ENCODE measurements around the gene FAM135A. TPM values are rescaled to one million over a fixed set of nuclear protein-coding genes. Genes with fewer than 3 reads are reported as not detected.

Gene FAM135A
- 19.8 and 21.0 TPM in 2 replicates for total RNA-seq

DNA sequence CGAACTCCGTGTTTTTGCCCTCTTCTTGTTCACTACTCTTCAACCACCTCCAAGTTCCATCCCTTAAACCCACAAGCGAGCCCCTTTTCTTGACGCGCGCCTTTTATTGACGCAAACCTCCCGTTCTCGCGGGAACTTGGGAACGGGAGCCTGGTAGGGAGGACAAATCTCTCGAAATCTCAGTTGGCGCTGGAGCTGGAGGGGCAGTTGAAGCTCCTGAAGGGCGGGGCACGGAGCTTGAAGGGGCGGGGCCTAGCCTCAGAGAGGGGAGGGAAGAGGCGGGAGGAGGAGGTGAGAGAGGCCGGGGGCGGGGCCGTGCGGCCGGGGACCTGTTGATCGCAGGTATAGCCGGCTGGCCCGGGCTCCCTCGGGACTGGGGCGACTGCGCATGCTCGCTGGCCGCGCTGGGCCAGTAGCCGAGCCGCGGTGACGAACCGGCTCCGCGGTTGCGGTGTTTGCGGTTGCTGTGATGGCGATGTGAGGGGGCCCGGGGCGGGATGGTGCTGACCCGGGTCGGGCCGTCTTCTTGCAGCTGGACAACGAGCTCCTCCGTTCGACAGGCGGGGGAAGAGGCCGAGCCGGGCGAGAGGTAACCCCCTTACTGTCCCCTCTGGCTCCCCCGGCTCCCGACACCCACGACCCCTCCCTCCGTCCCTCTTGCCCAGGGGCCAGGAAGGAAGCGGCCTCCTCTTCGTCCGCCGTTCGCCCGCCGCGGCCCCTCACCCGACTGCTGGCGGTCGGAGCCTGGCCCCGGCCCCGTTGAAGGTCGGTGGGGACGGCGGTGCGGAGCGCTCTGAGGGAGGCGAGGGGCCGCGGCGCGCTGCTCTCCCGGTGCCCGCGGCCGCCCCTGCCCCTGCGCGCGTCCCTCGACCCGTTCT is at the start of gene FAM135A:
FAM135A (plus strand) TSS at position 395 of the 878 bp plus-strand sequence. CDS start 14,835 bp downstream, outside the sequence.
- peak; percentile 91 for DNase-seq (ENCODE audit: low read depth)
- TF ChIP-seq, protein P1, sequence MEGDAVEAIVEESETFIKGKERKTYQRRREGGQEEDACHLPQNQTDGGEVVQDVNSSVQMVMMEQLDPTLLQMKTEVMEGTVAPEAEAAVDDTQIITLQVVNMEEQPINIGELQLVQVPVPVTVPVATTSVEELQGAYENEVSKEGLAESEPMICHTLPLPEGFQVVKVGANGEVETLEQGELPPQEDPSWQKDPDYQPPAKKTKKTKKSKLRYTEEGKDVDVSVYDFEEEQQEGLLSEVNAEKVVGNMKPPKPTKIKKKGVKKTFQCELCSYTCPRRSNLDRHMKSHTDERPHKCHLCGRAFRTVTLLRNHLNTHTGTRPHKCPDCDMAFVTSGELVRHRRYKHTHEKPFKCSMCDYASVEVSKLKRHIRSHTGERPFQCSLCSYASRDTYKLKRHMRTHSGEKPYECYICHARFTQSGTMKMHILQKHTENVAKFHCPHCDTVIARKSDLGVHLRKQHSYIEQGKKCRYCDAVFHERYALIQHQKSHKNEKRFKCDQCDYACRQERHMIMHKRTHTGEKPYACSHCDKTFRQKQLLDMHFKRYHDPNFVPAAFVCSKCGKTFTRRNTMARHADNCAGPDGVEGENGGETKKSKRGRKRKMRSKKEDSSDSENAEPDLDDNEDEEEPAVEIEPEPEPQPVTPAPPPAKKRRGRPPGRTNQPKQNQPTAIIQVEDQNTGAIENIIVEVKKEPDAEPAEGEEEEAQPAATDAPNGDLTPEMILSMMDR (IDR thresholded peaks at IDR 0.05; ENCODE audit: insufficient read depth, low read length, poor library complexity, severe bottlenecking) = no peak
- no peaks in the 10 kb centered on the region for H3K27me3 ChIP-seq (ENCODE audit: control insufficient read depth, insufficient read depth, low read length)
- no peaks in the 10 kb centered on the region for H3K36me3 ChIP-seq (ENCODE audit: control insufficient read depth, insufficient read depth, low read length)
- H3K4me3 ChIP-seq (ENCODE audit: low read depth, low read length) = peak within 1 kb of the TSS; percentile 95

DNA sequence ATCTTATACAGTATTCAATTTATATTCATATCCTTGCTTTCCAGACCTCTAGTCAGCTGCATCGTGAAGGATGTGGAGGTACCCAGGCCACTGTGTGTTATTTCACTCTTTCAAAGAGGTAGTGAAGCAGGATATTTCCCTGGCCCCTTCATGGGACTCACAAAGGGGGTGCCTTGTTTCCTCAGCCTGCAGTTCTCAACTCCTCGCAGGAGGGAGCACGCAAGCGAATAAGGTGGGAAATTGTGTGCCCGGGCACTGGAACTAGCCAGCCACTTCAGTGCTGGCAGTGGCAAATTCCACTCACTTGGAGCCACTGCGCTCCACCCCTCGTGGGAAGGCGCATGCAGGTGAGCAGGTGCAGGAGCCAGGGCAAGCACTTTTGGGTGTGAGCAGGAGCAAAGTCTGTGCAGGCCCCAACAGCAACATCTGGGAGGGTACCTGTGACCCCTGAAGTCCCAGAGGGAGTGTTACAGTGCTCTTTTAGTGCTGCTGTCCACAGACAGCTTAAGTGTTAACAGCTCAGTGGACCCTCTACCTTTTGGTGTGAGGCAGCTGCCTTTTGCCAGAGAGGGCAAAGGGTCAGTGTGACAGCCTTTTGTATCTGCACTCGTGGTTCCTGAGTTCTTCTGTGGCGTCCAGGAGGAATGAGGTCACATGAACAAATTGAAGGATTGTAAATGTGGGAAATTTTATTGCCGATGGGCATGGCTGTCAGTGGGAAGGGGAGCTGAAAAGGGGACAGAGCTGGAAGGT is 49.4 kb upstream of the FAM135A start:
- peaks cover 23% of the 10 kb centered on the region for H3K27me3 ChIP-seq (ENCODE audit: control insufficient read depth, insufficient read depth, low read length)
- H3K36me3 ChIP-seq (ENCODE audit: control insufficient read depth, insufficient read depth, low read length) = no peaks in the 10 kb centered on the region
- TF ChIP-seq, protein P1 (IDR thresholded peaks at IDR 0.05; ENCODE audit: insufficient read depth, low read length, poor library complexity, severe bottlenecking) = no peak
- DNase-seq (ENCODE audit: low read depth) = no peak
- H3K4me3 ChIP-seq (ENCODE audit: low read depth, low read length) = no peak overlapping the region

DNA sequence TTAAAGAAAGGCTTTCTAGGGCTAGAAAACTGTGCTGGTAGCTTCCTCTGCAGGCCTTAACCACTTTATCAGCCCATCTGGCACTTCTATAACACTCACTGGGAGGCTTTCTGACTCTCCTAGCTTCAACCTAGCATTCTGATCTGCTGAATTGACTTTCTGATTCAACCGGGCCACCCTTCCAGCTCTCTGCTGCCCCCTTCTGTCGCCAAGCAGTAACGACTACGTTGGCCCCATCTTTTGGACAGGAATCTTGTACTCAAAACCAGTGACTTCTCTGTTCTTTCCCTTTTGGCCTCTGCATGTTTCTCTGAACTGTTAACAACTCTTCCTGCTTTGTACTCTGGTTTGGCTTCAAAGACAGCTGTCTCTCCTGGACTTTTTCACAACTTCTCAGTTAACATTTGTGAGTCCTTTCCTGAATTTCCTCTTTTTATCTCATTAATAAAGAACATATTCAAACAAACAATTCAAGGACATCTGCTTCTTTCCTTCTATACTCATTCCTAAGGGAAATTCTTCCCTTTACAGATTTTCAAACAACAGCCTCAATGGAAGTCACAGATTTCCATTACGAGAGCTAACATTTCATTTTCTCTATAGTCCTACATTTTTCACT is 43.9 kb upstream of the FAM135A start:
- peaks cover 18% of the 10 kb centered on the region for H3K27me3 ChIP-seq (ENCODE audit: control insufficient read depth, insufficient read depth, low read length)
- H3K36me3 ChIP-seq (ENCODE audit: control insufficient read depth, insufficient read depth, low read length) = no peaks in the 10 kb centered on the region
- peak; percentile 35 for DNase-seq (ENCODE audit: low read depth)
- H3K4me3 ChIP-seq (ENCODE audit: low read depth, low read length) = no peak overlapping the region
- TF ChIP-seq, protein P1 (IDR thresholded peaks at IDR 0.05; ENCODE audit: insufficient read depth, low read length, poor library complexity, severe bottlenecking) = peak; percentile 92

DNA sequence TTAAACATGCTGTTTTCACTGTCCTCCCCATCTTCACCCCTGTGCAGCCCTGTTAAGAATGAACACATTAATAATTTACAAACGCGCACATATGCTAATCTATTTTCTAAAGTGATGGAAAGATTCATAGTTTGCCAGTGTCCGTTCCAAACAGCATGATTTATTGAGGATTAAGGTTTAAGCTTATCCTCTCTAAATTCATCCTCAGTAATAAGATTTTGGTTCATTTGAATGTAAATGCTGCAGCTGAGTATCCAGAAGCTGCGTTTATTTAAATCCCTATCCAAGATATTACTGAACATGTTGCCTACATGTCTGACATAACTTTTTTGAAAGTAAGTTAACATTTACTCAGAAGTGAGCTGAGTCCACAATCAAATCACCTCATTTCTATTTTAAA is 42.8 kb upstream of the FAM135A start:
- Histone ChIP-seq H3K36me3 (ENCODE audit: control insufficient read depth, insufficient read depth, low read length) (no peaks in the 10 kb centered on the region), H3K27me3 (ENCODE audit: control insufficient read depth, insufficient read depth, low read length) (peaks cover 9% of the 10 kb centered on the region), H3K4me3 (ENCODE audit: low read depth, low read length) (no peak overlapping the region)
- TF ChIP-seq, protein P1 (IDR thresholded peaks at IDR 0.05; ENCODE audit: insufficient read depth, low read length, poor library complexity, severe bottlenecking) = no peak
- DNase-seq (ENCODE audit: low read depth) = no peak

DNA sequence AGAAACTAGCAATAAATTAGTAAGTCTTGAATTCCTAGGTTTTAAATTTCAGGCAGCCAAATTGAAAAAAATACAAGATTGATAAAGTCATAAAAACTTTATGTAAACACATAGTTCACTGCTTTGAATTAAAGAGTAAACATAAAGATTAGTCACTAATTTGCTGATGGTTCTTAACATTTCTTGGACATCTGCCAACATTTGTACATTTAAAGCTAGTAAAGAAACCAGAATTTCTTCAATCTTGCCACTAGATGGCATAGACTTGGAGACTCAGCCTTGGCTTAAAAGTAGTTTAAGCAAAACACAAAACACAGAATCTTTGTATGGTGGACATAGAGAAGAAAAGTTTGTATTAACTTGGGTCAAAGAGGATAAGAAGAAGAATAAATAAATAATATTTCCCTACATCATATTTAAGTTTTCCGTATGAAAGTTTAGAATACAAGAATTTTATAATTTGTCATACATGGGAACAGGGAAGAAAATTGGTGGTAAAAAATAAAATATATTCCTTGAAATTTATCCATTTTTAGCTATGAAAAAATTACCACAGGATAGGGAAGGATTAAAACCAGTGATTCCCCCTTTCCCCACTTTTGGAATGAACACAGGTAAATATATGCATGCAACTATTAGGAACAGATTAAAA is 41.7 kb upstream of the FAM135A start:
- DNase-seq (ENCODE audit: low read depth) = peak; percentile 31
- peaks cover 7% of the 10 kb centered on the region for H3K27me3 ChIP-seq (ENCODE audit: control insufficient read depth, insufficient read depth, low read length)
- no peak overlapping the region for H3K4me3 ChIP-seq (ENCODE audit: low read depth, low read length)
- TF ChIP-seq, protein P1 (IDR thresholded peaks at IDR 0.05; ENCODE audit: insufficient read depth, low read length, poor library complexity, severe bottlenecking) = peak; percentile 61
- no peaks in the 10 kb centered on the region for H3K36me3 ChIP-seq (ENCODE audit: control insufficient read depth, insufficient read depth, low read length)

Measured in kidney epithelial cell (primary cell).